DMS153 (cell line): Measurements from ENCODE around the gene SERPINA6.
"Not testable (repeated sequence)": the region's sequence is repeated elsewhere in the genome, so short reads cannot be mapped to it uniquely, and the experiment has no call there.

ENCODE experiments used
- DNase-seq: peaks from one replicate; lab custom pipeline; 2025; lab: John Stamatoyannopoulos, UW

The SERPINA6 gene

GRCh38 chr14:94291906-94292525, 31.1 kb downstream of the SERPINA6 start:
- DNase-seq: no peak

- DNase-seq: no peak
Observed at GRCh38 chr14:94291159-94291905, 31.8 kb downstream of the SERPINA6 start.

- no peak for DNase-seq
Observed at GRCh38 chr14:94290197-94290596, 32.9 kb downstream of the SERPINA6 start.

- DNase-seq: no peak
Observed at GRCh38 chr14:94288610-94289465, 34.3 kb downstream of the SERPINA6 start.

GRCh38 chr14:94285158-94285557, 38.0 kb downstream of the SERPINA6 start:
- no peak for DNase-seq

GRCh38 chr14:94284221-94284620, 38.9 kb downstream of the SERPINA6 start:
- DNase-seq: no peak

GRCh38 chr14:94282991-94283723, 40.0 kb downstream of the SERPINA6 start:
- DNase-seq: no peak

- DNase-seq: no peak
Observed at GRCh38 chr14:94278731-94279130, 44.4 kb downstream of the SERPINA6 start.

- DNase-seq: not testable (repeated sequence)
Observed at GRCh38 chr14:94276898-94277561, 46.1 kb downstream of the SERPINA6 start.

- no peak for DNase-seq
Observed at GRCh38 chr14:94269156-94269555, 54.0 kb downstream of the SERPINA6 start.

- DNase-seq: not testable (repeated sequence)
Observed at GRCh38 chr14:94268582-94268981, 54.6 kb downstream of the SERPINA6 start.

- no peak for DNase-seq
Observed at GRCh38 chr14:94267352-94267751, 55.8 kb downstream of the SERPINA6 start.

GRCh38 chr14:94264195-94264594, 58.9 kb downstream of the SERPINA6 start:
- DNase-seq: not testable (repeated sequence)
